Natural killer cell (primary cell): ENCODE results near the gene ZBTB46. TPM values are rescaled to one million over a fixed set of nuclear protein-coding genes. Genes with fewer than 3 reads are reported as not detected.
A peak's percentile ranks its signal among the peaks of the same experiment; 100 is the strongest.

Experiments used
- ATAC-seq, 3 donors: fragments of 150-1000 bp in 2 of 3; fragments of 200-7000 bp in 1 of 3; cut with Tn5 transposase; 1 replicate in 1 of 3; 2 replicates in 2 of 3; pipeline ENCODE4 v1.10.0; 2021; ENCODE audit warnings: mild to moderate bottlenecking in 2 of 3, moderate library complexity in 2 of 3
- DNase-seq, 2 donors: peaks; one replicate each; pipeline versions ENCODE4 v3.0.0 to v3.0.0-alpha.2; 2013 to 2021; ENCODE audit warnings: mixed read lengths in 1 of 2
- H3K27ac ChIP-seq: one replicate; pipeline ENCODE4 v1.5.1; 2013; ENCODE audit warnings: mild to moderate bottlenecking, low read length
- H3K27me3 ChIP-seq: one replicate; pipeline ENCODE4 v1.6.1; 2013; ENCODE audit warnings: low read length; ENCODE audit not compliant: control insufficient read depth, insufficient read depth
- H3K36me3 ChIP-seq: one replicate; pipeline ENCODE4 v1.6.1; 2013; ENCODE audit warnings: low read length; ENCODE audit not compliant: control insufficient read depth, insufficient read depth
- H3K4me1 ChIP-seq: one replicate; pipeline ENCODE4 v1.6.1; 2013; ENCODE audit warnings: low read length; ENCODE audit not compliant: control insufficient read depth, insufficient read depth
- H3K4me3 ChIP-seq: one replicate; pipeline ENCODE4 v1.5.1; 2013; ENCODE audit warnings: low read length
- H3K9me3 ChIP-seq: one replicate; pipeline ENCODE4 v1.6.1; 2013; ENCODE audit warnings: low read length; ENCODE audit not compliant: control insufficient read depth, insufficient read depth
- H3K27ac Mint-ChIP-seq, 2 donors: one replicate each; pipeline ENCODE4 v1.8.0; 2022; ENCODE audit warnings: mild to moderate bottlenecking in 2 of 2, mixed read lengths in 2 of 2, moderate library complexity in 1 of 2
- H3K27me3 Mint-ChIP-seq, 2 donors: one replicate each; pipeline ENCODE4 v1.8.0; 2022; ENCODE audit warnings: low read depth in 2 of 2, mixed read lengths in 2 of 2
- H3K36me3 Mint-ChIP-seq: one replicate; pipeline ENCODE4 v1.8.0; 2022; ENCODE audit warnings: mixed read lengths
- H3K4me1 Mint-ChIP-seq, 2 donors: one replicate each; pipeline ENCODE4 v1.8.0; 2022; ENCODE audit warnings: mixed read lengths in 2 of 2
- H3K4me3 Mint-ChIP-seq: one replicate; pipeline ENCODE4 v1.8.0; 2022; ENCODE audit warnings: mild to moderate bottlenecking, moderate library complexity, mixed read lengths
- H3K9me3 Mint-ChIP-seq, 2 donors: one replicate each; pipeline ENCODE4 v1.8.0; 2022; ENCODE audit warnings: mixed read lengths in 2 of 2
- WGBS: methylation state at CpG from one replicate; pipeline ENCODE4 v1.1.7; 2013; ENCODE audit warnings: missing lambda C conversion rate; ENCODE audit not compliant: insufficient coverage; 5-methylcytosine and 5-hydroxymethylcytosine counted together
- intact Hi-C: fragments of 100-400 bp; cut with micrococcal nuclease; formaldehyde crosslinking; loops from one replicate; pipeline ENCODE4 v1.14.2; 2022
- total RNA-seq, 4 donors: library from RNA; stranded (reverse); fragments of 120-200 nt in 1 of 4; gene quantifications; one replicate each; pipeline versions ENCODE4 v1.2.3 to v1.2.4, GENCODE V29; 2013 to 2022
- TF ChIP-seq, protein P1 (sequence below): fragments of 200-600 bp; IDR thresholded peaks from one replicate; pipeline ENCODE4 v1.8.0; 2022; ENCODE audit warnings: antibody characterized with exemption

ZBTB46 gene
- total RNA-seq, 3 donors from 2014 or later (not counting 1 experiment from before 2014, with no cell fraction given) = 1.1 TPM

- Histone ChIP-seq H3K36me3 (peaks cover 24% of the 10 kb centered on the region), H3K4me1 (peaks cover 61% of the 10 kb centered on the region), H3K27ac (peak within 1 kb of the TSS; percentile 36), H3K4me3 (peak within 1 kb of the TSS; percentile 62), H3K9me3 (no peaks in the 10 kb centered on the region), H3K27me3 (no peaks in the 10 kb centered on the region)
- Mint-ChIP-seq H3K9me3 (no peaks in the 10 kb centered on the region), H3K27me3 (no peaks in the 10 kb centered on the region), H3K4me1 (peaks cover 14 to 37% of the 10 kb centered on the region in 2 donors), H3K4me3 (peak within 1 kb of the TSS; percentile 89), H3K27ac (peak within 1 kb of the TSS in 1 of 2 donors; percentile 40), H3K36me3 (no peaks in the 10 kb centered on the region)
- ATAC-seq = peak; percentile 33 to 66 (median 58)
- intact Hi-C loops = loop anchor here (5.0 to 10.0 kb wide), 2 partner anchors 32 to 105 kb away; partner anchors contain the start of genes ARFRP1 and ZGPAT
- 2% methylated on average over 136 of the region's 136 CpGs for WGBS
- DNase-seq = peak; percentile 53 to 86
- TF ChIP-seq, protein P1, sequence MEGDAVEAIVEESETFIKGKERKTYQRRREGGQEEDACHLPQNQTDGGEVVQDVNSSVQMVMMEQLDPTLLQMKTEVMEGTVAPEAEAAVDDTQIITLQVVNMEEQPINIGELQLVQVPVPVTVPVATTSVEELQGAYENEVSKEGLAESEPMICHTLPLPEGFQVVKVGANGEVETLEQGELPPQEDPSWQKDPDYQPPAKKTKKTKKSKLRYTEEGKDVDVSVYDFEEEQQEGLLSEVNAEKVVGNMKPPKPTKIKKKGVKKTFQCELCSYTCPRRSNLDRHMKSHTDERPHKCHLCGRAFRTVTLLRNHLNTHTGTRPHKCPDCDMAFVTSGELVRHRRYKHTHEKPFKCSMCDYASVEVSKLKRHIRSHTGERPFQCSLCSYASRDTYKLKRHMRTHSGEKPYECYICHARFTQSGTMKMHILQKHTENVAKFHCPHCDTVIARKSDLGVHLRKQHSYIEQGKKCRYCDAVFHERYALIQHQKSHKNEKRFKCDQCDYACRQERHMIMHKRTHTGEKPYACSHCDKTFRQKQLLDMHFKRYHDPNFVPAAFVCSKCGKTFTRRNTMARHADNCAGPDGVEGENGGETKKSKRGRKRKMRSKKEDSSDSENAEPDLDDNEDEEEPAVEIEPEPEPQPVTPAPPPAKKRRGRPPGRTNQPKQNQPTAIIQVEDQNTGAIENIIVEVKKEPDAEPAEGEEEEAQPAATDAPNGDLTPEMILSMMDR = no peak
Observed at GRCh38 chr20:63739130-63740069, 91.7 kb downstream of the ZBTB46 start, which contains the start of gene SLC2A4RG. Gene SLC2A4RG (plus strand): TSS chr20:63739776. CDS start chr20:63739913, 137 bp downstream.

GRCh38 chr20:63738687-63739129 is 92.4 kb downstream of the ZBTB46 start:
- Mint-ChIP-seq H3K36me3 (no peaks in the 10 kb centered on the region), H3K4me1 (peaks cover 18 to 42% of the 10 kb centered on the region in 2 donors), H3K9me3 (no peaks in the 10 kb centered on the region), H3K27me3 (no peaks in the 10 kb centered on the region), H3K27ac (peak overlapping the region in 1 of 2 donors; percentile 40), H3K4me3 (peak overlapping the region; percentile 89)
- peaks cover 29% of the 10 kb centered on the region for H3K36me3 ChIP-seq
- peak overlapping the region; percentile 36 for H3K27ac ChIP-seq
- ATAC-seq (no peak), DNase-seq (peak in 1 of 2 donors; percentile 67)
- 41% methylated on average over 26 of the region's 26 CpGs for WGBS
- peaks cover 61% of the 10 kb centered on the region for H3K4me1 ChIP-seq
- no peaks in the 10 kb centered on the region for H3K9me3 ChIP-seq
- intact Hi-C loops = loop anchor here (10.0 kb wide), 1 partner anchor 104 kb away; no protein-coding TSS in a partner anchor
- TF ChIP-seq, protein P1 = no peak
- no peaks in the 10 kb centered on the region for H3K27me3 ChIP-seq
- peak overlapping the region; percentile 62 for H3K4me3 ChIP-seq

DNA sequence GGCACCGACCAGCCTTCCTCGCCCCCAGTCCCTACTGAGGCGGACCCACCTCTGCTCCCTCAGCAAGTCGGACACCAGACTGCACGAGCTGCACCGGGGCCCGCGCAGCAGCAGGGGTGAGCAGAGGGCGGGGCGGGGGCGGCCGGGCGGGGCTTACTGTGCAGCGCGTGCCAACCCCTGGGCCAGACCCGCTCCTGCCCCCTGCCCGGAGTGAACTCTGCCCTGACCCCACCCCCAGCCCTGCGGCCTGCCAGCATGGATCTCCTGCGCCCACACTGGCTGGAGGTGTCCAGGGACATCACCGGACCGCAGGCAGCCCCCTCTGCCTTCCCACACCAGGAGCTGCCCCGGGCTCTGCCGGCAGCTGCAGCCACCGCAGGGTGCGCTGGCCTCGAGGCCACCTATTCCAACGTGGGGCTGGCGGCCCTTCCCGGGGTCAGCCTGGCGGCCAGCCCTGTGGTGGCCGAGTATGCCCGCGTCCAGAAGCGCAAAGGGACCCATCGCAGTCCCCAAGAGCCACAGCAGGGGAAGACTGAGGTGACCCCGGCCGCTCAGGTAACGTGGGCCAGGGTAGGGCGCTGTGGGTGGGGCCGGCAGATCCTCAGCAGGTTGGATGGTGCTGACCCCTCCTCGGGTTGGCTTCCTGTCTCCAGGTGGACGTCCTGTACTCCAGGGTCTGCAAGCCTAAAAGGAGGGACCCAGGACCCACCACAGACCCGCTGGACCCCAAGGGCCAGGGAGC is 92.9 kb downstream of the ZBTB46 start:
- peaks cover 61% of the 10 kb centered on the region for H3K4me1 ChIP-seq
- H3K4me3 ChIP-seq = peak overlapping the region; percentile 62
- H3K27ac Mint-ChIP-seq = peak overlapping the region in 1 of 2 donors; percentile 40
- H3K4me1 Mint-ChIP-seq = peaks cover 21 to 46% of the 10 kb centered on the region in 2 donors
- H3K36me3 Mint-ChIP-seq = no peaks in the 10 kb centered on the region
- no peaks in the 10 kb centered on the region for H3K27me3 Mint-ChIP-seq
- WGBS = 17% methylated on average over 43 of the region's 43 CpGs
- no peaks in the 10 kb centered on the region for H3K9me3 ChIP-seq
- DNase-seq = peak in 1 of 2 donors; percentile 66
- H3K36me3 ChIP-seq = peaks cover 35% of the 10 kb centered on the region
- no peaks in the 10 kb centered on the region for H3K27me3 ChIP-seq
- peak; percentile 10 to 18 (median 11) for ATAC-seq
- intact Hi-C loops = loop anchor here (10.0 kb wide), 1 partner anchor 103 kb away; no protein-coding TSS in a partner anchor
- peak overlapping the region; percentile 89 for H3K4me3 Mint-ChIP-seq
- H3K27ac ChIP-seq = peak overlapping the region; percentile 38
- TF ChIP-seq, protein P1 = no peak
- H3K9me3 Mint-ChIP-seq = no peaks in the 10 kb centered on the region
